WERI-Rb-1 (cell line): ENCODE results near the gene PLXNA2.

Experiments used
- DNase-seq: peaks from one replicate; pipeline ENCODE4 v3.0.0-alpha.2; 2020
- H3K27ac ChIP-seq: fragments of 250-450 bp; sonication (Bioruptor Pico); 2 replicates; pipeline ENCODE4 v1.5.1; 2020; ENCODE audit warnings: mild to moderate bottlenecking, moderate library complexity
- H3K27me3 ChIP-seq: fragments of 250-450 bp; sonication (Bioruptor Pico); 2 replicates; pipeline ENCODE4 v1.5.1; 2021; ENCODE audit warnings: mild to moderate bottlenecking, low read depth, moderate library complexity; ENCODE audit not compliant: insufficient read depth, severe bottlenecking
- H3K36me3 ChIP-seq: fragments of 250-450 bp; sonication (Bioruptor Pico); 2 replicates; pipeline ENCODE4 v1.5.1; 2020; ENCODE audit warnings: mild to moderate bottlenecking, moderate library complexity
- H3K4me3 ChIP-seq: 2 replicates; pipeline ENCODE4 v1.5.1; 2011; ENCODE audit warnings: low read depth, mild to moderate bottlenecking, control low read depth, low read length
- H3K9me3 ChIP-seq: fragments of 250-450 bp; sonication (Bioruptor Pico); 2 replicates; pipeline ENCODE4 v1.5.1; 2021; ENCODE audit warnings: mild to moderate bottlenecking, moderate library complexity; ENCODE audit not compliant: severe bottlenecking
- TF ChIP-seq, protein P1 (sequence below): IDR thresholded peaks from 2 replicates; pipeline ENCODE4 v1.5.1; 2011; ENCODE audit warnings: low read depth, mild to moderate bottlenecking, control low read depth, inconsistent platforms, low read length

The PLXNA2 gene

GRCh38 chr1:208009706-208010444 is 234.3 kb downstream of the PLXNA2 start:
- Histone ChIP-seq H3K9me3 (peaks cover 7% of the 10 kb centered on the region), H3K27ac (no peak overlapping the region), H3K27me3 (no peaks in the 10 kb centered on the region), H3K36me3 (no peaks in the 10 kb centered on the region), H3K4me3 (no peak overlapping the region)
- no peak for DNase-seq
- TF ChIP-seq, protein P1, sequence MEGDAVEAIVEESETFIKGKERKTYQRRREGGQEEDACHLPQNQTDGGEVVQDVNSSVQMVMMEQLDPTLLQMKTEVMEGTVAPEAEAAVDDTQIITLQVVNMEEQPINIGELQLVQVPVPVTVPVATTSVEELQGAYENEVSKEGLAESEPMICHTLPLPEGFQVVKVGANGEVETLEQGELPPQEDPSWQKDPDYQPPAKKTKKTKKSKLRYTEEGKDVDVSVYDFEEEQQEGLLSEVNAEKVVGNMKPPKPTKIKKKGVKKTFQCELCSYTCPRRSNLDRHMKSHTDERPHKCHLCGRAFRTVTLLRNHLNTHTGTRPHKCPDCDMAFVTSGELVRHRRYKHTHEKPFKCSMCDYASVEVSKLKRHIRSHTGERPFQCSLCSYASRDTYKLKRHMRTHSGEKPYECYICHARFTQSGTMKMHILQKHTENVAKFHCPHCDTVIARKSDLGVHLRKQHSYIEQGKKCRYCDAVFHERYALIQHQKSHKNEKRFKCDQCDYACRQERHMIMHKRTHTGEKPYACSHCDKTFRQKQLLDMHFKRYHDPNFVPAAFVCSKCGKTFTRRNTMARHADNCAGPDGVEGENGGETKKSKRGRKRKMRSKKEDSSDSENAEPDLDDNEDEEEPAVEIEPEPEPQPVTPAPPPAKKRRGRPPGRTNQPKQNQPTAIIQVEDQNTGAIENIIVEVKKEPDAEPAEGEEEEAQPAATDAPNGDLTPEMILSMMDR = no peak

DNA sequence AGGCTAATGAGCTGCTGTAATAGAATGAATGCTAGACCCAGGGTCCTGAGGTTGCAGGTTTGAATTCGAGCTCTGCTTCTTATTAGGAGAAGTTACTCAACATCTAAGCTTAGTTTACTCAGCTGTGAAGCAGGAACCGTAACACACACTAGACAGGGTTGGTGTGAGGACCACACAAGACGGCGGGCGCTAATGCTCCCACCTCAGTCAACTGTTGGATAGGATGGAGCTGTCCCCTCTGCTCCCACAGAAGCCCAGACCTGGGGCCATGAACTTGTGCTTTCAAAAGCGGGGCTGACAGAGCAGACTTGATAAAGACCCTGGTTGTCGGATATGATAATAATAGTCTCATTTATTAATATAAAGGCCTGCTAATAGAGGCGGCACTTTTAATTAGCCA is 234.9 kb downstream of the PLXNA2 start:
- no peak for DNase-seq
- H3K27me3 ChIP-seq = no peaks in the 10 kb centered on the region

GRCh38 chr1:208008534-208008933 is 235.7 kb downstream of the PLXNA2 start:
- Histone ChIP-seq H3K9me3 (peaks cover 7% of the 10 kb centered on the region), H3K27me3 (no peaks in the 10 kb centered on the region), H3K4me3 (no peak overlapping the region), H3K36me3 (no peaks in the 10 kb centered on the region), H3K27ac (no peak overlapping the region)
- no peak for DNase-seq
- TF ChIP-seq, protein P1 = no peak

More for the DNA sequence above, 234.9 kb downstream of the PLXNA2 start:
- Histone ChIP-seq H3K27ac (no peak overlapping the region), H3K36me3 (no peaks in the 10 kb centered on the region), H3K4me3 (no peak overlapping the region), H3K9me3 (peaks cover 7% of the 10 kb centered on the region)
- TF ChIP-seq, protein P1 = no peak

GRCh38 chr1:208007938-208008342 is 236.2 kb downstream of the PLXNA2 start:
- no peaks in the 10 kb centered on the region for H3K36me3 ChIP-seq
- H3K9me3 ChIP-seq = peaks cover 7% of the 10 kb centered on the region
- TF ChIP-seq, protein P1 = no peak
- H3K4me3 ChIP-seq = no peak overlapping the region
- H3K27me3 ChIP-seq = no peaks in the 10 kb centered on the region
- DNase-seq = no peak
- H3K27ac ChIP-seq = no peak overlapping the region

GRCh38 chr1:208007319-208007937 is 236.8 kb downstream of the PLXNA2 start:
- Histone ChIP-seq H3K27me3 (no peaks in the 10 kb centered on the region), H3K4me3 (no peak overlapping the region), H3K9me3 (peaks cover 7% of the 10 kb centered on the region), H3K36me3 (no peaks in the 10 kb centered on the region), H3K27ac (no peak overlapping the region)
- peak; percentile 54 for DNase-seq
- TF ChIP-seq, protein P1 = no peak
